ENCODE data around the gene IL1R2. TPM values are rescaled to one million over a fixed set of nuclear protein-coding genes. Genes with fewer than 3 reads are reported as not detected.

The IL1R2 gene
- total RNA-seq, 1 donor from 2014 or later = not detected

DNA sequence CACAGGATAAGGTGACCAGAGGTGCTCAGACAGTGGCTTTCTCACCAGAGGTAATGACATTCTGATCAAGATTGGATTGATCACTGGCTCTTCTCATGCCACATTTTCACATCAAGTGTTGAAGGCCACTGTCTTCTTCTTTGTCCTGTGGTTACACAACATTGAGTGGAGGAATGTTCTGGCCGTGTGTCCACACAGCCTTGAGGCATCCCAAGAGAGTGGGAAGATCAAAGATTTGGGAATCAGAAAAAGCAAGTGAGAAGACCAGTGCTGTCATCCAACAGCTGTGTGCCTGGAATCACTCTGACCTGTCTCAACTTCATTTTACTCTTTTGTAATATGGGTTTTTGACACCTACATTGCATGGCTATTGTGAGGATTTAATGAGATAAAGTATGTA, 67.4 kb downstream of the IL1R2 start:
- Mint-ChIP-seq H3K4me1 (ENCODE audit: low read depth, unreplicated experiment) (peaks cover 1% of the 10 kb centered on the region), H3K4me3 (ENCODE audit: unreplicated experiment) (no peak overlapping the region), H3K36me3 (ENCODE audit: unreplicated experiment) (no peaks in the 10 kb centered on the region)

DNA sequence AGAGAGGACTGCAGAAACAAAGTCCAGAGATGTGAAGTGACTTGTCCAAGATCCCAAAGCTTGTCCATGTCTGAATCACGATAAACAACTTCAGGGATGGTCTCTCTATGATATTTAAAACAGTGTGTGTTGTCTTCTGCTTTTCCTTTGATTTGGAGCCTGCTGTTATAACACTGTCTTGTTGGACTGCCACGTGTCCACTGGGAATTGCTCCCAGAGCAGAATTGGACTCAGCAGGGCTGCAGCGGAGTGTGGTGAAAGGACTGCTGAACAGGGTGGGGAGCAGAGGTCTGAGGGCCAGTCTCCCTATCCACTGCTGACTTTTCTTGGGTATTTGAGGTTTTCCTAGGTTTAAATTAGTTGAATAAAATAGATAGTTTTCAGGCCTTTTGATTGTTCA, 68.3 kb downstream of the IL1R2 start:
- Mint-ChIP-seq H3K36me3 (ENCODE audit: unreplicated experiment) (no peaks in the 10 kb centered on the region), H3K9me3 (ENCODE audit: unreplicated experiment) (peaks cover 3% of the 10 kb centered on the region), H3K4me3 (ENCODE audit: unreplicated experiment) (no peak overlapping the region), H3K4me1 (ENCODE audit: low read depth, unreplicated experiment) (peaks cover 5% of the 10 kb centered on the region), H3K27ac (ENCODE audit: unreplicated experiment) (no peak overlapping the region), H3K27me3 (ENCODE audit: unreplicated experiment) (peaks cover 7% of the 10 kb centered on the region)
- no peak for DNase-seq
- TF ChIP-seq, protein P1, sequence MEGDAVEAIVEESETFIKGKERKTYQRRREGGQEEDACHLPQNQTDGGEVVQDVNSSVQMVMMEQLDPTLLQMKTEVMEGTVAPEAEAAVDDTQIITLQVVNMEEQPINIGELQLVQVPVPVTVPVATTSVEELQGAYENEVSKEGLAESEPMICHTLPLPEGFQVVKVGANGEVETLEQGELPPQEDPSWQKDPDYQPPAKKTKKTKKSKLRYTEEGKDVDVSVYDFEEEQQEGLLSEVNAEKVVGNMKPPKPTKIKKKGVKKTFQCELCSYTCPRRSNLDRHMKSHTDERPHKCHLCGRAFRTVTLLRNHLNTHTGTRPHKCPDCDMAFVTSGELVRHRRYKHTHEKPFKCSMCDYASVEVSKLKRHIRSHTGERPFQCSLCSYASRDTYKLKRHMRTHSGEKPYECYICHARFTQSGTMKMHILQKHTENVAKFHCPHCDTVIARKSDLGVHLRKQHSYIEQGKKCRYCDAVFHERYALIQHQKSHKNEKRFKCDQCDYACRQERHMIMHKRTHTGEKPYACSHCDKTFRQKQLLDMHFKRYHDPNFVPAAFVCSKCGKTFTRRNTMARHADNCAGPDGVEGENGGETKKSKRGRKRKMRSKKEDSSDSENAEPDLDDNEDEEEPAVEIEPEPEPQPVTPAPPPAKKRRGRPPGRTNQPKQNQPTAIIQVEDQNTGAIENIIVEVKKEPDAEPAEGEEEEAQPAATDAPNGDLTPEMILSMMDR (IDR thresholded peaks at IDR 0.05; ENCODE audit: partially characterized antibody, unreplicated experiment) = no peak

More for the DNA sequence above, 67.4 kb downstream of the IL1R2 start:
- TF ChIP-seq, protein P1 (IDR thresholded peaks at IDR 0.05; ENCODE audit: partially characterized antibody, unreplicated experiment) = no peak
- Mint-ChIP-seq H3K27ac (ENCODE audit: unreplicated experiment) (no peak overlapping the region), H3K27me3 (ENCODE audit: unreplicated experiment) (peaks cover 7% of the 10 kb centered on the region), H3K9me3 (ENCODE audit: unreplicated experiment) (peaks cover 3% of the 10 kb centered on the region)
- no peak for DNase-seq

DNA sequence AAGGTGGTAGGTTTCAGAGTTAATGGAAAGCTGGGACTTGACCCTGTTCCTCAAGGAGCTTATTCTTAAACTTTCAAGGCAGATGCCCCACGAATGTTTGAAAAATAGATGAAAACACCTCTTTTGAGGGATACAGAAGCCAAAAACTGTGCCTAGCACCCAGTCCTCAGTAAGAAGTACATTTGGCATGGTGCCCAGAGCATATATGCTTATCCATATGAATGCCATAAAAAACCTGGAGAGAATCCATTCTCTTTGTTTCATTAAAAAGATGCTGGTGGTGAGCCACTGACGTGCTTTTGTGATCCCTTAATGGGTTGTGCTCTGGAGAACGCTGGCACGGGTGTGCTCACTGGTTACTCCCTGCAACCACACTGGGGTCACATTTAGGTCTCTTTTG, 69.0 kb downstream of the IL1R2 start:
- peaks cover 5% of the 10 kb centered on the region for H3K4me1 Mint-ChIP-seq (ENCODE audit: low read depth, unreplicated experiment)
- TF ChIP-seq, protein P1 (IDR thresholded peaks at IDR 0.05; ENCODE audit: partially characterized antibody, unreplicated experiment) = no peak
- no peak for DNase-seq
- no peak overlapping the region for H3K4me3 Mint-ChIP-seq (ENCODE audit: unreplicated experiment)
- H3K36me3 Mint-ChIP-seq (ENCODE audit: unreplicated experiment) = no peaks in the 10 kb centered on the region
- H3K27me3 Mint-ChIP-seq (ENCODE audit: unreplicated experiment) = peaks cover 10% of the 10 kb centered on the region
- H3K9me3 Mint-ChIP-seq (ENCODE audit: unreplicated experiment) = peaks cover 3% of the 10 kb centered on the region
- H3K27ac Mint-ChIP-seq (ENCODE audit: unreplicated experiment) = no peak overlapping the region

DNA sequence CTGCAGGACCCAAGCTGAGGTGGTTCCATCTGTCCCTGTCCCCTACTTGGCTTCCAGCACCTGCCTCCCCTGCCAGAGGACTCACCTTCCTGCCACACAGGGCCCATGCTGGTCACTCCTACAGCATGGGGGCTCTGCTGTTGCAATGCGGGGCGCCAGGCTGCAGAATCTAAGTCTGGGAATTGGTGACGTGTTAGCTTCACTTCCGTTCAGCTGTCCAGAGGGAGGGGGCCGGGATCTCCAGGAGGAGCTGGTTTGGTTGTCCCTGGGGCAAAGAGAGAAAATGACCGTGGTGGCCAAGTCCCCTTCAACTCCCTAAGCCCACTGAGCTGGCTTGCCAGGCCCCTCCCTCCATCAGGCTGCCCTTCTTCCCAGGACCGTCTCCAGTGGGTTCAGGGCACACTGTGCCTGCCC, 69.5 kb downstream of the IL1R2 start:
- Mint-ChIP-seq H3K27me3 (ENCODE audit: unreplicated experiment) (peaks cover 10% of the 10 kb centered on the region), H3K36me3 (ENCODE audit: unreplicated experiment) (peaks cover 5% of the 10 kb centered on the region), H3K9me3 (ENCODE audit: unreplicated experiment) (peaks cover 3% of the 10 kb centered on the region), H3K4me3 (ENCODE audit: unreplicated experiment) (no peak overlapping the region), H3K4me1 (ENCODE audit: low read depth, unreplicated experiment) (peaks cover 5% of the 10 kb centered on the region), H3K27ac (ENCODE audit: unreplicated experiment) (no peak overlapping the region)
- TF ChIP-seq, protein P1 (IDR thresholded peaks at IDR 0.05; ENCODE audit: partially characterized antibody, unreplicated experiment) = no peak
- no peak for DNase-seq

DNA sequence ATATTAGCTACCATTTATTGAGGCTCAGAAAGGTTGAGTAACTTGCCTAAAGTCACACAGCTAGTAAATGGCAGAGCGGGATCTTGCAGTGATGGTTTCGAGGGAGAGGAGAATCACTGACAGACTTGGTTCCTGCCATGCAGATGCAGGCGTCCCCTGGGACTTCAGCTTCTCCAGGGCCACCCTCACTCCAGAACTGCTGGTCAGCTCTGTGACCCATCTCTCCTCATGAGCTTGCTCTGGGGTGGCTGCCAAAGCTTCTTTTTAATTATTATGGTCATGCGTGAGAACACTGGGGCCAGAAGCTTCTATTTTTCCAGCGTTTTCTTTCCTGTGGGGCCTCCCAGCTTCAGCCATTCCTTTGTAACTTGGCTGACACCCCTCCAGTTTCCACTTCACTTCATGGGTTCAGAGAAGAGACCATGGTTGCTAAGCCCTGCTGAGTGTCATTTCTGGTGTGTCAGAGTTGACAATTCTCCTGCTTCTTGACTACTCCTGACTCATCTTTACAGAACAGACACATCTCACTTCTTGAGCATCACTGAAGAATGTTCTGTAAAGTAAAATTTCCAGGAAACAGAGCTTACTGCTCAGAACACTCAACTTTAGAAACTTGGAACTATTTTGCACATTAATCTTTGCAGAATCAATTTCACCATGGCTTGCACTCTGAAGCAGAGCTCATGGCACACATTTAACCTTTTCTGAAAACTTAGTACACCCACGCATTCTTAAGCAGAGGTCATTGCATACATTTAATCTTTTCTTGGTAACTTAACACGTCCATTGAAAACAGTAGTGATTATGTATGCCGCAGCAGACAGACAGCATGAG, 70.4 kb downstream of the IL1R2 start:
- Mint-ChIP-seq H3K27me3 (ENCODE audit: unreplicated experiment) (peaks cover 7% of the 10 kb centered on the region), H3K4me1 (ENCODE audit: low read depth, unreplicated experiment) (peaks cover 5% of the 10 kb centered on the region)
- TF ChIP-seq, protein P1 (IDR thresholded peaks at IDR 0.05; ENCODE audit: partially characterized antibody, unreplicated experiment) = no peak

More for the DNA sequence above, 70.4 kb downstream of the IL1R2 start:
- Mint-ChIP-seq H3K4me3 (ENCODE audit: unreplicated experiment) (no peak overlapping the region), H3K27ac (ENCODE audit: unreplicated experiment) (no peak overlapping the region), H3K9me3 (ENCODE audit: unreplicated experiment) (peaks cover 3% of the 10 kb centered on the region), H3K36me3 (ENCODE audit: unreplicated experiment) (peaks cover 6% of the 10 kb centered on the region)
- DNase-seq = no peak
